ENCODE data around the gene DCAF6.

DNA sequence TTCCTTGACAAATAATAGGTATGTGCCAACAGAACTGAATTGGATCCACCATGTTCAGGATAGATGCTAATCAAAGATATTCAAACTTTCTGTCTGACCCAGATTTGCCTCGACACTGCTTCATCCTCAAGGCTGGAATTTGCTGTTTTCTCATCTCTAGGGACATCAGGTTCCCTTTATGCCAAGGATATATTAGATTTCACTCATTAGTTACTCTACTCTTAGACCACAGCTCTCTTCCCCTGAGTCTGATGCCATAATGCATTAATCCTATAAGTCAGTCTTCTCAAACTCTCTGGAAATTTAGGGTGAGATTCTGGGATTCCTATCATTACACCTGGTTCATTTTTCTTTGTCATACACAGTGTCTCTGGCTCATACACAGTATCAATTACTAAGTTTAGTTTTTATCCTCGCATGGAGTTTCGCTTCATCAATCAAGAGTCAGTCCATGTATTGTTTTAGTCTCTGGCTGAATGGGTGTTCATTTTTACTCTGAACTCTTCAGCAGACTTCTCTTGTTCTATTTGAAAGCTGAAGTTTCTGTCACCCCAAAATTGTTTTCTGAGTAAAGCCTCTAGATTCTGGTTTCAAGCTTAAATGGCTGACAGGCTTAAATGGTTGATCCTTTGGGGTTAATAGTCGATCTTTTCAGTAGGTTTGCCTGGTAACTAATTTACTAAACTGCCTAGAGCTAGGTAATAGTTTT is 9.3 kb upstream of the DCAF6 start:
- TF ChIP-seq POLR2AphosphoS5 (IDR thresholded peaks at IDR 0.05; ENCODE audit: borderline replicate concordance, low read depth, low read length) (no peak), EZH2 (IDR thresholded peaks at IDR 0.05) (no peak), FOXP2 (optimal IDR thresholded peaks at IDR 0.05; ENCODE audit: control extremely low read depth, extremely low read length, insufficient read depth) (no peak)

All from SK-N-MC (cell line).